ENCODE data around the gene RGMB.

RGMB gene

DNA sequence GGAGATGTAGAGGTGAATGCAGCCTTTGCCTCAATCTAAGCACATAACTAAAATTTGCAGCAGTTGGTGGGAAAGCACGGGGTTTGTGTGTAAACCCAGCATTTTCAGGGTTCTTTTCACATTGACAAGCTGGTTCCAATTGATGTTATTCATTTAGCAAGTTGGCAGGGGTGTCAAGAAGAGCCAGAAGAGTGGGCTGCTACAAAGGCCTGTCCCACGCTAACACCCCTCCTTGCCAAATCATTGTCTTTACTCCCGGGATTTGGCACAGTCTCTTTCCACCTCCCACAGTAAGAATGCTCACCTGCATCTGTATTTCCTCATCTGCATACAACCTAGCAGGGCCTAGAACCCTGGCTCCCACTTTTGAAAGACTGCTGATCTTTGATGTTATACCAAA lies 11.8 kb downstream of the RGMB start:
- Histone ChIP-seq H3K4me3 (ENCODE audit: low read length in 2 of 2) (peak overlapping the region; percentile 3 to 16), H3K27ac (ENCODE audit: low read length) (no peak overlapping the region), H3K9ac (ENCODE audit: low read length in 2 of 2) (no peak overlapping the region), H3K36me3 (ENCODE audit: control insufficient read depth in 2 of 2, insufficient read depth in 2 of 2, low read length in 2 of 2) (peaks cover 11 to 16% of the 10 kb centered on the region in 2 donors), H3K9me3 (ENCODE audit: control insufficient read depth in 2 of 2, low read length in 2 of 2) (no peaks in the 10 kb centered on the region), H3K27me3 (ENCODE audit: control insufficient read depth in 1 of 2, insufficient read depth in 2 of 2, low read length in 2 of 2) (no peaks in the 10 kb centered on the region), H3K4me1 (ENCODE audit: control insufficient read depth, insufficient read depth, low read length) (peaks cover 47% of the 10 kb centered on the region)

DNA sequence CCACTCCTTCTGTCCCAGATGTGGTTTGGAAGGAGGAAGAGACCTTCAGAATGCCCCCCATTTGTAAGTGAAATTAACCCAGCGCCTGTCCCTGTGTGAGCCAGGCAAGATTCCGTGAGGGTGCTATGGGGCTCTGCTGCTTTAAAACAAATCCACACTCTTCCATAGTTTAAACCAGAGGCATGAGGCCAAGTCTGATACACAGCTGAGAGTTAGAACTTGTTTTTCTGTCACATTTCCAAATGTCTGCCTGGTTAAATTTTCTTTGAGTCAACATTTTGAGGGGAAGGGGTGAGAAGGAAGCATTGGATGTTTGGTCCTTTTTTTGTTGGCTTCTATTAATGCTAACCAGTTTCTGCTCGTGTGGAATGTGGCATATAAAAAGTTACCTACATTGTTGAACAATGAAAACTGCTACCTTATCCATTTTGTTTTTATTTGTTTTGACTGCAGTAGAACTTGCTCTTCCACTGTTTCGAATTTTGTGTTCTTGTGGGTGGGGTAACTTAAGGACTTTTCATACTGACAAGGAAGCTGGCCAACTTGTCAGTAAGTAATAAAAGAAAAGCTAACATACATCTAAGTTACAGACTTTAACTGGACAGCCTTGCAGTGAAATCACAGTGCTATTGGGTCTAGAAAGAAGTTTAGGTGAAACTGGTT lies 12.9 kb downstream of the RGMB start:
- Histone ChIP-seq H3K36me3 (ENCODE audit: control insufficient read depth in 2 of 2, insufficient read depth in 2 of 2, low read length in 2 of 2) (peaks cover 10 to 11% of the 10 kb centered on the region in 2 donors), H3K27ac (ENCODE audit: low read length) (peak overlapping the region; percentile 31), H3K9me3 (ENCODE audit: control insufficient read depth in 2 of 2, low read length in 2 of 2) (no peaks in the 10 kb centered on the region), H3K4me3 (ENCODE audit: low read length in 2 of 2) (peak overlapping the region in 1 of 2 donors; percentile 31), H3K27me3 (ENCODE audit: control insufficient read depth in 1 of 2, insufficient read depth in 2 of 2, low read length in 2 of 2) (no peaks in the 10 kb centered on the region), H3K9ac (ENCODE audit: low read length in 2 of 2) (no peak overlapping the region), H3K4me1 (ENCODE audit: control insufficient read depth, insufficient read depth, low read length) (peaks cover 43% of the 10 kb centered on the region)

DNA sequence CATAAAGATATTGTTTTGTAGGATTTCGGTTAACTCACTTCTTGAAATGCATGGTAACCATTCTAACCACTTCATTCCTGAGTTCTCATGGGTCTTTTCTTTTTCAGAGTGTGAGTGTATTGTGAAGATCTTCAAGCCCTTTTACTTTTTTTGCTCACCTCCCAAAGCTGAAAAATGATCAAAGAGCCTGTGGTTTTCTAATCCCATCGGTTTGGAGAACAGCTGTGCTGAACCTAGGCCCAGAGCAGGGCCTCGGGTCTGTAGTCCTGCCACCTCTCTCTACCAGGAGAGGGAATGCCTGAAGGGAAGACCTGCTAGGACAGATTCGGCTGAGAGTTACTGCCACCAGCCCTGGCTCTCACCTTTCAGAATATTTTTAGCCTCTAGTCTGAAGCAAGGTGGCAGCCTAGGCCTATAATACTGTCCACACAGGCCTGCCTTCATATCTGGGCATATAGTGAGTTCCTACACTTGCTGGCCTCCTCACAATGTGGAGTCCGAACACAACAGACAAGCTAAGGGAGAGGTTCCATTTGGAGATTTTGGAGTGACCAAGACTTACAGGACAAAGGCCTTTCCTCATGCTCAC lies 13.8 kb downstream of the RGMB start:
- peaks cover 50% of the 10 kb centered on the region for H3K4me1 ChIP-seq (ENCODE audit: control insufficient read depth, insufficient read depth, low read length)

DNA sequence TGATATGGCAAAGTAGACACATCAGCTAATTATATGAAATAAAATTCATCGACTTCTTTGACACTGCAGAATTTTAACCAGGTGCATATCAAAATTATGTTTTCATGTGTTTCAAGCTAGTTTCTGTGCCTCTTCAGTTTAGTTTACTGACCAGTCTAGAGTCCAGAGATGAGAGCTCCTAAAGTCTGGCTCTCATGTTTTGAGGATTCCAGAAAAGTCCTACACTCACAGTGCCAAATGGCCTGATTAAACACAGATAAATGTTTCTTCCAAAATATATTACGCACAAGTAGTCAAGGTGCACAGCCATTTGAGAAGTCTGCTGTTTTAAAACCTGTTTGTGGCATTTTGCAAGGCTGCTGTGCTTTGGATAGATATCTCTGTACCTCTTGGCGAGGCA lies 15.6 kb downstream of the RGMB start:
- H3K4me1 ChIP-seq (ENCODE audit: control insufficient read depth, insufficient read depth, low read length): peaks cover 51% of the 10 kb centered on the region
- no peak overlapping the region for H3K27ac ChIP-seq (ENCODE audit: low read length)
- H3K27me3 ChIP-seq (ENCODE audit: control insufficient read depth in 1 of 2, insufficient read depth in 2 of 2, low read length in 2 of 2): no peaks in the 10 kb centered on the region
- peaks cover 5 to 13% of the 10 kb centered on the region in 2 donors for H3K36me3 ChIP-seq (ENCODE audit: control insufficient read depth in 2 of 2, insufficient read depth in 2 of 2, low read length in 2 of 2)
- H3K4me3 ChIP-seq (ENCODE audit: low read length in 2 of 2): no peak overlapping the region
- no peaks in the 10 kb centered on the region for H3K9me3 ChIP-seq (ENCODE audit: control insufficient read depth in 2 of 2, low read length in 2 of 2)
- no peak overlapping the region for H3K9ac ChIP-seq (ENCODE audit: low read length in 2 of 2)

More for the DNA sequence above, 13.8 kb downstream of the RGMB start:
- Histone ChIP-seq H3K27ac (ENCODE audit: low read length) (peak overlapping the region; percentile 58), H3K9me3 (ENCODE audit: control insufficient read depth in 2 of 2, low read length in 2 of 2) (no peaks in the 10 kb centered on the region), H3K27me3 (ENCODE audit: control insufficient read depth in 1 of 2, insufficient read depth in 2 of 2, low read length in 2 of 2) (no peaks in the 10 kb centered on the region), H3K9ac (ENCODE audit: low read length in 2 of 2) (peak overlapping the region; percentile 25 to 30), H3K4me3 (ENCODE audit: low read length in 2 of 2) (peak overlapping the region; percentile 29 to 31), H3K36me3 (ENCODE audit: control insufficient read depth in 2 of 2, insufficient read depth in 2 of 2, low read length in 2 of 2) (peaks cover 9 to 10% of the 10 kb centered on the region in 2 donors)

DNA sequence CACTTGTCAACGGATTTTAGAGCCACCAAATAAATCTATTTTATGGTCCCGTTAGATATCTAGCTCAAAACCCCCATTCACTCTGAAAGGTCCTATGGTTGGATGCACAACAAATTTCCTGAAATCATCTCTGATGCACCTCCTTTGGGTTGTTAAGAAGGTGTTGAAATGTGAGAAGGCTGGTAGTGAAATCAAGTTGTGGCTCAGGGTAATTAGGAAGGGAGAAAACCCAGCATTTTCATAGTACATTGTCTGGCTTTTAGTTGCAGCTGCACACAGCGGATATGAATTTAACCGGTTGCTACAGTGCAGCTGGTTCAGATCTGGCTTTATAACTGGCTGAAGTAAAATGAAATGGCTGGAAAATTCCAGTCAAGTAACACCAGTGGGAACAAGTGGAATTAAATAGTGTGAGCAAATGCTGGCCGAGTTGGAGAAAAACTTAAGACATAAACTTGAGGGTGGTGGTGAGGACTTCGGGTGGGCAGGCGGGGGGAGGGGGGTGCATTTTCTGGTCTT lies 17.6 kb downstream of the RGMB start:
- H3K36me3 ChIP-seq (ENCODE audit: control insufficient read depth in 2 of 2, insufficient read depth in 2 of 2, low read length in 2 of 2): peaks cover 9 to 14% of the 10 kb centered on the region in 2 donors
- H3K27me3 ChIP-seq (ENCODE audit: control insufficient read depth in 1 of 2, insufficient read depth in 2 of 2, low read length in 2 of 2): no peaks in the 10 kb centered on the region
- H3K9ac ChIP-seq (ENCODE audit: low read length in 2 of 2): no peak overlapping the region
- no peaks in the 10 kb centered on the region for H3K9me3 ChIP-seq (ENCODE audit: control insufficient read depth in 2 of 2, low read length in 2 of 2)
- H3K27ac ChIP-seq (ENCODE audit: low read length): peak overlapping the region; percentile 24
- H3K4me1 ChIP-seq (ENCODE audit: control insufficient read depth, insufficient read depth, low read length): peaks cover 54% of the 10 kb centered on the region
- peak overlapping the region; percentile 3 to 31 for H3K4me3 ChIP-seq (ENCODE audit: low read length in 2 of 2)

DNA sequence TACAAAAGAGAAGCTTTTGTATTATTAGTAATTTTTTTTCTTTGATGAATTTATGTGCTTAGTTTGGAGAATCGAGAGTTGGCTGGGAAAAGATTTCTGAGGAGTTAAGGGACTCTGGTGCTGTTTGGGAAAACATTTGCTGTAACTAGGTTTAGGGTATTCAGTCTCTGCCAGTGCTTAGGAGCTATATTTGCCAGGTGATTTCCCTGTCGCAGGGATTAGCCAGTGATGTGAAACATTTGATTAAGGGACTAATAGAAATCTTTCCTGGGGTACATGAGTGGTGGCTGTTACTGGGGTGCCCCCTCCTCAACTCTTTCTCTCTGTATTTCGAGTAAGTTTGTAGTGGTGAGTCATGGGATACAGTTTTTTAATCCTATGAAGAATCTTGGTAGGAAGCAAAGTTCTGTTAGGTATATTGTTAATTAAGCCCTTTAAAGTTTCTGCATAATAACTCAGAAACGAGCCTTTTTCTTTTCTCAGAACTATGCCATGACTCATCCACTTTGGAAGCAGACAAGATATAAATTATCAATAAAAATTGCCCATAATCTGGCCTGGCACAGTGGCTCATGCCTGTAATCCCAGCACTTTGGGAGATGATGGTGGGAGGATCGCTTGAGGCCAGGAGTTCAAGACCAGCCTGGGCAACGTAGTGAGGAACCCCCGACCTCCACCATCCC lies 18.6 kb downstream of the RGMB start:
- H3K36me3 ChIP-seq (ENCODE audit: control insufficient read depth in 2 of 2, insufficient read depth in 2 of 2, low read length in 2 of 2): peaks cover 9 to 14% of the 10 kb centered on the region in 2 donors
- peak overlapping the region in 1 of 2 donors; percentile 3 for H3K4me3 ChIP-seq (ENCODE audit: low read length in 2 of 2)
- H3K4me1 ChIP-seq (ENCODE audit: control insufficient read depth, insufficient read depth, low read length): peaks cover 53% of the 10 kb centered on the region
- H3K9ac ChIP-seq (ENCODE audit: low read length in 2 of 2): no peak overlapping the region
- no peaks in the 10 kb centered on the region for H3K9me3 ChIP-seq (ENCODE audit: control insufficient read depth in 2 of 2, low read length in 2 of 2)
- peak overlapping the region; percentile 24 for H3K27ac ChIP-seq (ENCODE audit: low read length)
- H3K27me3 ChIP-seq (ENCODE audit: control insufficient read depth in 1 of 2, insufficient read depth in 2 of 2, low read length in 2 of 2): no peaks in the 10 kb centered on the region

DNA sequence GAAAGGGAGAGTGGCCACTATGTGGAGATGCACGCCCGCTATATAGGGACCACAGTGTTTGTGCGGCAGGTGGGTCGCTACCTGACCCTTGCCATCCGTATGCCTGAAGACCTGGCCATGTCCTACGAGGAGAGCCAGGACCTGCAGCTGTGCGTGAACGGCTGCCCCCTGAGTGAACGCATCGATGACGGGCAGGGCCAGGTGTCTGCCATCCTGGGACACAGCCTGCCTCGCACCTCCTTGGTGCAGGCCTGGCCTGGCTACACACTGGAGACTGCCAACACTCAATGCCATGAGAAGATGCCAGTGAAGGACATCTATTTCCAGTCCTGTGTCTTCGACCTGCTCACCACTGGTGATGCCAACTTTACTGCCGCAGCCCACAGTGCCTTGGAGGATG lies 19.8 kb downstream of the RGMB start:
- Histone ChIP-seq H3K27me3 (ENCODE audit: control insufficient read depth in 1 of 2, insufficient read depth in 2 of 2, low read length in 2 of 2) (no peaks in the 10 kb centered on the region), H3K36me3 (ENCODE audit: control insufficient read depth in 2 of 2, insufficient read depth in 2 of 2, low read length in 2 of 2) (peaks cover 9% of the 10 kb centered on the region in 2 donors), H3K4me1 (ENCODE audit: control insufficient read depth, insufficient read depth, low read length) (peaks cover 43% of the 10 kb centered on the region), H3K9ac (ENCODE audit: low read length in 2 of 2) (no peak overlapping the region), H3K4me3 (ENCODE audit: low read length in 2 of 2) (no peak overlapping the region), H3K9me3 (ENCODE audit: control insufficient read depth in 2 of 2, low read length in 2 of 2) (no peaks in the 10 kb centered on the region), H3K27ac (ENCODE audit: low read length) (no peak overlapping the region)

DNA sequence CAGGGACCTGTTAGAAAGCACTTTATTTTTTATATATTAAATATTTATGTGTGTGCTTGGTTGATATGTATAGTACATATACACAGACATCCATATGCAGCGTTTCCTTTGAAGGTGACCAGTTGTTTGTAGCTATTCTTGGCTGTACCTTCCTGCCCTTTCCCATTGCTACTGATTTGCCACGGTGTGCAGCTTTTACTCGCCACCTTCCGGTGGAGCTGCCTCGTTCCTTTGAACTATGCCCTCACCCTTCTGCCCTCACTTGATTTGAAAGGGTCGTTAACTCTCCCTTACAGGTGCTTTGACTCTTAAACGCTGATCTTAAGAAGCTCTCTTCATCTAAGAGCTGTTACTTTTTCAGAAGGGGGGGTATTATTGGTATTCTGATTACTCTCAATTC lies 20.5 kb downstream of the RGMB start:
- no peak overlapping the region for H3K27ac ChIP-seq (ENCODE audit: low read length)
- H3K36me3 ChIP-seq (ENCODE audit: control insufficient read depth in 2 of 2, insufficient read depth in 2 of 2, low read length in 2 of 2): peaks cover 9% of the 10 kb centered on the region in 2 donors
- no peaks in the 10 kb centered on the region for H3K9me3 ChIP-seq (ENCODE audit: control insufficient read depth in 2 of 2, low read length in 2 of 2)
- no peaks in the 10 kb centered on the region for H3K27me3 ChIP-seq (ENCODE audit: control insufficient read depth in 1 of 2, insufficient read depth in 2 of 2, low read length in 2 of 2)
- peaks cover 37% of the 10 kb centered on the region for H3K4me1 ChIP-seq (ENCODE audit: control insufficient read depth, insufficient read depth, low read length)
- no peak overlapping the region for H3K9ac ChIP-seq (ENCODE audit: low read length in 2 of 2)
- H3K4me3 ChIP-seq (ENCODE audit: low read length in 2 of 2): no peak overlapping the region

DNA sequence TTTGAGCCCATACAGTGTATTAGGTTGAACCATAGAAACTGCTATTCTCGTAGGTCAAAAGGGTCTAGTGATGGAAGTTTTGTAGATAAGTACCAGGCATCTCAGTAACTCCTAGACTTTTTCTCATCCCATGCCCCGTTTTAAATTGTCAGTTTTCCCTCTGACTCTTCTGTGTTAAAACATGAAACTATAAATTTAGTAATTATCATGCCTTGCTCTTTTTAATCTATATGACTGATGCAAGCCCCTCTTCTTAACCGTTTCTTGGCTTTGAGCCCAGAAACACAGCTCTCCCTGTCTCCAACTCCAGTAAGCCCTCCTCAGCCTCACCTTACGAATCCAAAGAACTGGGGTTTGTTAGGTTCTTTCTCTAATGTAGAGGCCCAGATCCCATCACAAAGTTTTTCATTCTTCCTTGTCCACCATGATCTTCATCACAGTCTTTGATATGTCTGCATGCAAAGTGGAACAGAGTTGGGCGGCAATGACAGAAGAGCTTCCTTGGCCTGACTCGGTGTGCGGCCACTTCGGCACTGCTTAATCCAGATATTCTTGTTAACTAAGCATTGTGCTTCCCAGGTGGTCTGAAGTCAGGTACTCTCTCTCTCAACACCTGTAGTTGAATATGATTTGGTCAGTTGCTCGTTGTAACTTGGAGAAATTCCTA lies 21.1 kb downstream of the RGMB start:
- Histone ChIP-seq H3K4me1 (ENCODE audit: control insufficient read depth, insufficient read depth, low read length) (peaks cover 34% of the 10 kb centered on the region), H3K36me3 (ENCODE audit: control insufficient read depth in 2 of 2, insufficient read depth in 2 of 2, low read length in 2 of 2) (peaks cover 9% of the 10 kb centered on the region in 2 donors), H3K27me3 (ENCODE audit: control insufficient read depth in 1 of 2, insufficient read depth in 2 of 2, low read length in 2 of 2) (no peaks in the 10 kb centered on the region), H3K9ac (ENCODE audit: low read length in 2 of 2) (no peak overlapping the region), H3K27ac (ENCODE audit: low read length) (no peak overlapping the region), H3K9me3 (ENCODE audit: control insufficient read depth in 2 of 2, low read length in 2 of 2) (no peaks in the 10 kb centered on the region), H3K4me3 (ENCODE audit: low read length in 2 of 2) (no peak overlapping the region)

DNA sequence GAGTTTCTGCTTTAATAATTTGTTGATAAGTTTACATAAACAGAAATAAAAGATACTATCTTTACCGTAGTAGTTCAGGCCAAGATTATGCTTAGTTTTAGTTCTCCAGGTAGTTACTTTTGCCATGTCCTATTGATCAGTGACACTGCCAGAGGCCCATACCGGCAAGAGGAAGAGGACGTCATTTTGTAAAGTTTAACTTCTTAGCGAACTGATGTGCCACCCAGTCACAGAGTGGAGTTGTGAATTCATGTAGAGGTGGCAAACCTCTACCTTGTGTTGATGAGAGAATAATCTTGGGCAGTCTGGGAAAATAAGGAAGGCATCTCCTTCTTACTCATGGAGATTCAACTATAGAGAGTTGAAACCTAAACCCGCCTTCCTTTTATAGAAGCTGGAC lies 21.8 kb downstream of the RGMB start:
- H3K4me1 ChIP-seq (ENCODE audit: control insufficient read depth, insufficient read depth, low read length): peaks cover 34% of the 10 kb centered on the region
- no peak overlapping the region for H3K9ac ChIP-seq (ENCODE audit: low read length in 2 of 2)
- no peaks in the 10 kb centered on the region for H3K9me3 ChIP-seq (ENCODE audit: control insufficient read depth in 2 of 2, low read length in 2 of 2)
- H3K36me3 ChIP-seq (ENCODE audit: control insufficient read depth in 2 of 2, insufficient read depth in 2 of 2, low read length in 2 of 2): peaks cover 9% of the 10 kb centered on the region in 2 donors
- no peaks in the 10 kb centered on the region for H3K27me3 ChIP-seq (ENCODE audit: control insufficient read depth in 1 of 2, insufficient read depth in 2 of 2, low read length in 2 of 2)
- no peak overlapping the region for H3K27ac ChIP-seq (ENCODE audit: low read length)
- H3K4me3 ChIP-seq (ENCODE audit: low read length in 2 of 2): no peak overlapping the region
